ENCODE data around the gene HLA-DMA. TPM values are rescaled to one million over a fixed set of nuclear protein-coding genes. Genes with fewer than 3 reads are reported as not detected.

The HLA-DMA gene
- total and polyA plus RNA-seq, 2 of the 8 experiments (the other 6 are each of a cell fraction or from before 2014, with no cell fraction given) = 13.3 to 23.1 TPM

DNA sequence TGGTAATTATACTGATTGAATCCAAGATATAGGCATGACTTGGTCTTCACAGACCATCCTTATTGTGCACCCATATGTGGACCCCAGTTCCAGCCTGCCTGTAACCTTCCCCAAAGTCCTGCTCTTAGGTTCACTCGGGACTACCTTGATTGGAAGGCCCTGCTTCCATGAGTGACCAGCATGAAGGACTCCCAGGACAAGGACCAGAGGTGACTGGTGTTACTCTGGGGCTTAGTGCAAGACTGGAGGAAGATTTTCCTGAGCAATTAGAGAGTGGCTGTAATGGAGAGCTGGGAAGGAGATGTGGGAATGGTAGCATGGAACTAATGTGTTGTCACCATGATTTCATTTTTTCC, 30.6 kb upstream of the HLA-DMA start:
- H4K20me1 ChIP-seq (replicated peaks in 1 of 2; ENCODE audit: control insufficient read depth in 1 of 2, insufficient read depth in 2 of 2, low read length in 2 of 2) = peaks cover 12 to 19% of the 10 kb centered on the region in 2 experiments
- no peak overlapping the region for H3K9ac ChIP-seq (replicated peaks in 1 of 4; ENCODE audit: extremely low read depth in 1 of 4, low read depth in 3 of 4, low read length in 3 of 4)
- H2BK120ac ChIP-seq (replicated peaks; ENCODE audit: low read depth, low read length) = no peak overlapping the region
- peaks cover 20 to 38% (median 29%) of the 10 kb centered on the region in 4 experiments for H3K36me3 ChIP-seq (ENCODE audit: control insufficient read depth in 2 of 4, insufficient read depth in 4 of 4, low read length in 3 of 4)
- H3K4ac ChIP-seq (replicated peaks; ENCODE audit: insufficient read length, low read depth, low read length) = no peak overlapping the region
- FAIRE-seq = no peak
- H3K23ac ChIP-seq (ENCODE audit: insufficient read length) = no peak overlapping the region
- peaks cover 0 to 12% of the 10 kb centered on the region in 2 experiments; a peak in 2 of 4 replicates for H3K79me2 ChIP-seq (ENCODE audit: control insufficient read depth in 1 of 2, insufficient read depth in 2 of 2, low read length in 2 of 2)
- no peak overlapping the region for H4K8ac ChIP-seq (ENCODE audit: extremely low read depth, insufficient read depth, low read length)
- H2AK5ac ChIP-seq (ENCODE audit: low read depth, low read length) = no peak overlapping the region
- H2BK15ac ChIP-seq (ENCODE audit: low read length) = no peak overlapping the region
- H2BK5ac ChIP-seq (ENCODE audit: low read depth, low read length) = no peak overlapping the region
- H3K4me3 ChIP-seq (ENCODE audit: extremely low read depth in 1 of 4, insufficient read depth in 2 of 4, low read depth in 3 of 4, low read length in 4 of 4) = no peak overlapping the region
- no peaks in the 10 kb centered on the region for H3K27me3 ChIP-seq (replicated peaks in 1 of 4; ENCODE audit: control insufficient read depth in 3 of 4, extremely low read depth in 1 of 4, insufficient read depth in 3 of 4, low read length in 3 of 4)
- no peak overlapping the region for H3K18ac ChIP-seq (ENCODE audit: extremely low read depth, low read length)
- CTCF ChIA-PET (ENCODE audit: partially characterized antibody) = interaction anchor here (0.9 to 6.6 kb wide), 15 partner anchors 14 to 176 kb away, joined by 3 to 110 read pairs (median 12); partner anchors contain the start of genes BRD2 and HLA-DMA
- no peak overlapping the region for H2AFZ ChIP-seq (ENCODE audit: low read length)
- POLR2A ChIA-PET (ENCODE audit: partially characterized antibody) = interaction anchor here (0.9 to 28.8 kb wide), 15 partner anchors 16 to 1206 kb away, joined by 3 to 1158 read pairs (median 5); partner anchors contain the start of genes B3GALT4, BRD2, HLA-DMA and HLA-DOA
- H3K79me1 ChIP-seq (ENCODE audit: low read depth, low read length) = no peaks in the 10 kb centered on the region
- no peak overlapping the region for H2BK20ac ChIP-seq (ENCODE audit: low read length)
- DNase-seq (ENCODE audit: low read depth in 1 of 2, low spot score in 2 of 2) = no peak
- no peaks in the 10 kb centered on the region for H3K9me3 ChIP-seq (ENCODE audit: insufficient read depth in 2 of 2, low read depth in 1 of 2, low read length in 1 of 2)
- no peak overlapping the region for H4K5ac ChIP-seq (ENCODE audit: insufficient read length, low read depth, low read length)
- H4K91ac ChIP-seq (replicated peaks; ENCODE audit: insufficient read length, low read length) = no peak overlapping the region
- peaks cover 0 to 6% (median 2%) of the 10 kb centered on the region in 4 experiments; a peak in 4 of 7 replicates for H3K4me1 ChIP-seq (replicated peaks in 1 of 4; ENCODE audit: control insufficient read depth in 3 of 4, insufficient read depth in 4 of 4, low read length in 3 of 4)
- H3K4me2 ChIP-seq (ENCODE audit: insufficient read depth in 1 of 2, low read depth in 2 of 2, low read length in 2 of 2) = no peak overlapping the region
- 82% methylated on average over 1 of the region's 1 CpG; no CpG with 5 or more reads in 1 of the 2 experiments for WGBS, 2 experiments (ENCODE audit: extremely low coverage in 1 of 2, insufficient coverage in 1 of 2, insufficient read length in 1 of 2, insufficient replicate concordance in 2 of 2, low coverage in 1 of 2, low lambda C conversion rate in 2 of 2, missing lambda C conversion rate in 1 of 2)
- no peak overlapping the region for H3K14ac ChIP-seq (ENCODE audit: insufficient read length)
- H2BK12ac ChIP-seq (ENCODE audit: low read depth, low read length) = no peak overlapping the region
- no peaks in the 10 kb centered on the region for H3K23me2 ChIP-seq (ENCODE audit: low read depth, low read length)
- H3K56ac ChIP-seq (replicated peaks; ENCODE audit: insufficient read length, low read depth, low read length) = no peak overlapping the region
- H3K27ac ChIP-seq (ENCODE audit: low read depth, low read length) = no peak overlapping the region
- TF ChIP-seq ASH2L (IDR thresholded peaks at IDR 0.05; ENCODE audit: low read length) (no peak), POLR2AphosphoS5 (IDR thresholded peaks at IDR 0.05; ENCODE audit: low read depth, low read length) (peak; percentile 35; the same call in 1 of the 2 replicates)

Data from H1 (cell line).